Skeletal muscle tissue (tissue), 4 donors: ENCODE results near the gene SCRN2. TPM values are rescaled to one million over a fixed set of nuclear protein-coding genes. Genes with fewer than 3 reads are reported as not detected.

Experiments
- H3K27ac ChIP-seq: one replicate; pipeline ENCODE4 v1.7.0; 2013; ENCODE audit warnings: mild to moderate bottlenecking, low read depth, low read length, inconsistent platforms
- H3K27me3 ChIP-seq, 3 donors: one replicate each; pipeline ENCODE4 v1.7.0; 2013; ENCODE audit warnings: low read length in 3 of 3; ENCODE audit not compliant: control insufficient read depth in 3 of 3, insufficient read depth in 3 of 3
- H3K36me3 ChIP-seq, 3 donors: one replicate each; pipeline ENCODE4 v1.7.0; 2013; ENCODE audit warnings: low read length in 3 of 3; ENCODE audit not compliant: control insufficient read depth in 3 of 3, insufficient read depth in 3 of 3
- H3K4me1 ChIP-seq, 3 donors: one replicate each; pipeline ENCODE4 v1.7.0; 2013; ENCODE audit warnings: low read length in 3 of 3, mild to moderate bottlenecking in 3 of 3; ENCODE audit not compliant: control insufficient read depth in 3 of 3, insufficient read depth in 3 of 3
- H3K4me3 ChIP-seq, 3 donors: one replicate each; pipeline ENCODE4 v1.7.0; 2013; ENCODE audit warnings: low read length in 3 of 3
- H3K9ac ChIP-seq, 3 donors: one replicate each; pipeline ENCODE4 v1.7.0; 2013; ENCODE audit warnings: low read length in 3 of 3, mild to moderate bottlenecking in 3 of 3, moderate library complexity in 2 of 3, low read depth in 1 of 3
- H3K9me3 ChIP-seq, 3 donors: one replicate each; pipeline ENCODE4 v1.7.0; 2013; ENCODE audit warnings: low read length in 3 of 3; ENCODE audit not compliant: control insufficient read depth in 3 of 3
- total RNA-seq: library from RNA; depleted of rRNA; stranded (reverse); fragments of >200 nt; gene quantifications from one replicate; pipeline ENCODE4 v1.2.3, GENCODE V29; 2014
- donor health status: Osteomylitis.

The SCRN2 gene
- total RNA-seq, 1 donor from 2014 or later: 29.2 TPM

DNA sequence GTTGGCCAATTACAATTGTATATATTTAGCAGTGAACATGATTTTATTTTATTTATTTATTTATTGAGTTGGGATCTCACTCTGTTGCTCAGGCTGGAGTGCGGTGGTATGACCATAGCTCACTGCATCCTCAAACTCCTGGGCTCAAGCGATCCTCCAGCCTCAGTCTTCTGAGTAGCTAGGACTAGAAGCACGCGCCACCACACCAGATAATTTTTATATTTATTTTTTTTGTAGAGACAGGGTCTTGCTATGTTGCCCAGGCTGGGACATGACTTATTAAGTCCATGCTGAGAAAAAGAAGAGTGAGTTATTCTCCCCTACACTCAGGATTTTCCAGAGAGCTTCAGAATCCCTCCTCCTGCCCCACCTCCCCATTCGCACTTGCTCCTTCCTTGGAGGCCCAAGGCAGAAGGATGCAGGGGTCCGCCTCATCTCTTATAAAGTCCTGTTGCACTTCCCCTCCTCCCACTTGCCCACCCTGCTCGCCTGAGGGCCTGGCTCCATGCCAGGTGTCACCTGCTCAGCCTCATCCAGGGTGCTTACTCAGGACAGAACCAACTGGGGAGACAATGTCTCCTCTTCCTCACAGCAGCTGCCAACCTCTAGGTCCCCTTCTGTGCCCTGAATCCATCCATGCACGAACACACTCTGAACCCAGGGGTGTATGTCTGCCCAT lies 38.8 kb upstream of the SCRN2 start:
- Histone ChIP-seq H3K4me1 (peaks cover 2 to 14% (median 12%) of the 10 kb centered on the region in 3 donors), H3K4me3 (no peak overlapping the region), H3K36me3 (no peaks in the 10 kb centered on the region), H3K9me3 (no peaks in the 10 kb centered on the region), H3K27me3 (peaks cover 17 to 41% (median 27%) of the 10 kb centered on the region in 3 donors), H3K27ac (no peak overlapping the region), H3K9ac (no peak overlapping the region)

DNA sequence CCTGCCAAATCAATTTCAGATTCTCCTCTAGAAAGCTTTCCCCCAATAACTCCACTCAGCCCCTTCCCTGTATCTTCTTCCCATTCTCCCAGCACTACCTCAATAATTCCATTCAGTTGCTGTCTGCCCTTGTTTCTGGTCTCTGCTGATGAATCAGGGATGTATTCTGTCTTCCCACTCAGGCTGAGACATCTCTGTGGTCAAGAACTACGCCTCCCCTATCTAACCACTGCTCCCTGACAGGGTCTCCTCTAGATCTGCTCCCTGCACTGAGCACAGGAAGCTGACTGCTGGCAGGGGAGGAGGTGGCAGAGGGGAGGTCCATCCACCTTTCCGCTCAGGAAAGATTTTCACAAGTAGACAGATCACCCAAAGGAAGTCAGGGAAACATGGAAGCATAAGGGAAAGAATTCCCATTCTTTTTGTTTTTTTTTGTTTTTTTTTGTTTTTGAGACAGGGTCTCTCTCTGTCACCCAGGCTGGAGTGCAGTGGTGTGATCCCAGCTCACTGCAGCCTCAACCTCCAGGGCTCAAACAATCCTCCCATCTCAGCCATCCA lies 38.0 kb upstream of the SCRN2 start:
- H3K4me1 ChIP-seq: peaks cover 2 to 14% (median 12%) of the 10 kb centered on the region in 3 donors
- H3K27me3 ChIP-seq: peaks cover 22 to 48% (median 34%) of the 10 kb centered on the region in 3 donors
- no peaks in the 10 kb centered on the region for H3K36me3 ChIP-seq
- H3K27ac ChIP-seq: no peak overlapping the region
- H3K4me3 ChIP-seq: no peak overlapping the region
- no peak overlapping the region for H3K9ac ChIP-seq
- no peaks in the 10 kb centered on the region for H3K9me3 ChIP-seq

DNA sequence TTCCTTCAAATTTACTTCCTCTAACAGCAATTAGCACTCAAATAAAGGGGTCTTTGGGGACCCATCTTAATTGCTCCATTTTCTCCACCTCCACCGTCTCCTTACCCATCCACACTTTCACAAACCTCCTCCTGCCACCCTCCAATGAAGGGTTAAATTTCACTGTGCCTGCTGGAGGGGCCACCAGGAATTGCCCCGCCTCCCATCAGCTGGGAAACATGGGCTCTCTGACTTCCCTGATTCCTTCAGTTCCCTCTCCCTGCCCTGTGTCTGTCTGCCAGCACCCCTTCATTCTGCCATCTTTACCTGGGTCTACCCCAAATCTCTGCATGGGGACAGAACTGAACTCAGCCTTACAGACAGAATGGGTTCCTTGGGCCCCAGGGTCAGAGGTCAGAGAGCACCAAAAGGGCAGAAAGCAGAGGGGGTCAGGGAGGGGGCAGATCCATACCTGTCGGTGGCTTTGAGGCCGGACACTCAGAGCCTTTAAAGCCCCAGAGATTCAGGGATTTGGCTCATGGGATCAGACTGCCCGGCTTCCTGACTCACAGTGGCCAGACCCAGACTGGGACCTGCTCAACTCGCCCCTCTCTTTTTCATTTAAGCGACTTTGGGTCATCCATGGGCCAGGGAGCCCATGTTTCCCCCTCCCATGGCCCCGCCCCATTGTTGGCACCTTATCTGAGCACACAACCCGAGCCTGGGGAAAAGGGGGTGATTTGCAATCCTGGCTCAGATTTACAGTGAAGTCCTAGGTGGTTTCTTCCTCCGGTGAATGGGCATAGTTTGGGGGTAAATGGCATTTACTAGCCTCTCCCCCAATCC lies 37.3 kb upstream of the SCRN2 start:
- no peaks in the 10 kb centered on the region for H3K9me3 ChIP-seq
- H3K4me3 ChIP-seq: no peak overlapping the region
- no peaks in the 10 kb centered on the region for H3K36me3 ChIP-seq
- peaks cover 2 to 14% (median 12%) of the 10 kb centered on the region in 3 donors for H3K4me1 ChIP-seq
- no peak overlapping the region for H3K27ac ChIP-seq
- H3K9ac ChIP-seq: no peak overlapping the region
- peaks cover 25 to 43% (median 34%) of the 10 kb centered on the region in 3 donors for H3K27me3 ChIP-seq

DNA sequence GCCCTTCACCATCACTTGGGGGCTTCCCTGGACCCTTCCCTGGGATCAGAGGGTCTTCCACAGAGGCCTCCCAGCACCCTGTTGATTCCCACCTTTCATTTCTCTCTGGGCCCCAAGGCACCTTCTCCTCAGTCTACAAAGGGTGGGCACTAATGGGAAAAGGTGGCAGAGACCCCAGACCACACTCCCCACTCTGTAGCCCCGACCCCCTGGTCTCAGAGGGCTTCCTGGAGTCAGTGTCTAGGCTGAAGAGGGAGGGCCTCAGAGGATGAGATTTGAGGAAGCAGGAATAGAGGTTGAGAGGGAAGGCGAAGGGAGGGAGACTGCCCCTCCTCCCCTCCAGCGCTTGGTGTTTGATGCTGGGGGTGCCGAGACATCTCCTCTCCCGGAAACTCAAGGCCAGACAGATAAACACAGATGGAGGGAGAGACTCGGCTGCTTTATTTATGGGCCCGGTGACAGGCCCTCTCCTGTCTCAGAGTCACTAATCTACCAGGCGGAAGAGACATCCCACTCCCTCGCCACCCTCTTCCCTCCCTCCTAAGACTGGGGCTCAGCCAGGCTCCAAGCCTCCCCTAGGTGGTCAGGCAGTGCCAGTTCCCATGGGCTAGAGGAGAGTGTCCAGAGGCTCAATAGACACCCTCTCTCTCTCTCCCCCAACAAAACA lies 36.4 kb upstream of the SCRN2 start:
- Histone ChIP-seq H3K36me3 (no peaks in the 10 kb centered on the region), H3K4me1 (peaks cover 2 to 5% (median 4%) of the 10 kb centered on the region in 3 donors), H3K4me3 (no peak overlapping the region), H3K27me3 (peaks cover 34 to 44% (median 43%) of the 10 kb centered on the region in 3 donors), H3K9ac (no peak overlapping the region), H3K27ac (no peak overlapping the region), H3K9me3 (no peaks in the 10 kb centered on the region)

DNA sequence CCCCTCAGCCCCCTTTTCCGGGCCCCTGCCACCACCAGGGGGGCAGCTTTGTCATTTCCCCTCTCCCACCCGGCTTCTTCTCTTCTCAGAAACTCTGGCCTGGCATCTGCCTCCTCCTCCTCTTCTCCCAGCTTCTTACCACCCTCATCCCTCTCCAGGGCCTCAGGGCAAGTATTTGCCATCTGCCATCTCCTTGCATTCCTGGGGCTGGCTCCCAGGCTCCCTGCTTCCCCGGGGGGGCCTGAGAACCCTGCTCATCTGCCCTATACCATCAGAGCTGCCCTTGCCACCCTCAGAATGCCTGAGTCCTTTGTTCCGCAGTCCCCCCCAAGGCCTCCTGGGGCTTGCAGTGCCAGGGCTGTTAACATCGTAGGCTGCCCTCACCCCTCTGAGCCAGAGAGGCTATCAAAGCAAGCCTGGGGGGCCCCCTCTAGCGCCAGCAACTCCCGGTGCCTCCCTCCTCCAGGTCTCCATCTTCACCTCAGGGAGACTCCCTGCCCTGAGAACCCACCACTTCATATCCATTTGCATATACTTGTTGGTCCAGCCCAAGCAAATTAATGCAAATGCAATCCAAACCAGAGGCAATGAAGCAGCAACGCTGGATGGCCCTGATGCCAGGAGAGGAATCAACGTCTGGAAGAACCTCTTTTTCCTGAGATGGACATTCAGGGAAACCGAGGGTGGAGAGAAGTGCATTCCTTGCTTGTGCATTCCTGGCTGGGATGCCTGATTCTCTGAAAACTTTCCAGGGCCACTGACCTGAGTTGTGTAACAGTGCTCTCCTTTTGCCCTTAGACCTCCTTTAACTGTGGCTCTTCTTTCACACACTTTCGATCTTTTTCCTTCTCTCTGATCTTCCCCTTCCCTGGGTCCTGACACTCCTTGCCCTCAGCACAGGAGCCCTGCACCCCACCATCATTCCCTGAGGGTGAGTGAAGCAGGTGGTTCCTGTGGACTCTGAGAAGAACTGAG lies 34.2 kb upstream of the SCRN2 start:
- no peaks in the 10 kb centered on the region for H3K36me3 ChIP-seq
- no peak overlapping the region for H3K27ac ChIP-seq
- no peak overlapping the region for H3K4me3 ChIP-seq
- no peak overlapping the region for H3K9ac ChIP-seq
- H3K27me3 ChIP-seq: peaks cover 46 to 61% (median 58%) of the 10 kb centered on the region in 3 donors
- peaks cover 0 to 2% (median 0%) of the 10 kb centered on the region in 3 donors for H3K4me1 ChIP-seq
- no peaks in the 10 kb centered on the region for H3K9me3 ChIP-seq

DNA sequence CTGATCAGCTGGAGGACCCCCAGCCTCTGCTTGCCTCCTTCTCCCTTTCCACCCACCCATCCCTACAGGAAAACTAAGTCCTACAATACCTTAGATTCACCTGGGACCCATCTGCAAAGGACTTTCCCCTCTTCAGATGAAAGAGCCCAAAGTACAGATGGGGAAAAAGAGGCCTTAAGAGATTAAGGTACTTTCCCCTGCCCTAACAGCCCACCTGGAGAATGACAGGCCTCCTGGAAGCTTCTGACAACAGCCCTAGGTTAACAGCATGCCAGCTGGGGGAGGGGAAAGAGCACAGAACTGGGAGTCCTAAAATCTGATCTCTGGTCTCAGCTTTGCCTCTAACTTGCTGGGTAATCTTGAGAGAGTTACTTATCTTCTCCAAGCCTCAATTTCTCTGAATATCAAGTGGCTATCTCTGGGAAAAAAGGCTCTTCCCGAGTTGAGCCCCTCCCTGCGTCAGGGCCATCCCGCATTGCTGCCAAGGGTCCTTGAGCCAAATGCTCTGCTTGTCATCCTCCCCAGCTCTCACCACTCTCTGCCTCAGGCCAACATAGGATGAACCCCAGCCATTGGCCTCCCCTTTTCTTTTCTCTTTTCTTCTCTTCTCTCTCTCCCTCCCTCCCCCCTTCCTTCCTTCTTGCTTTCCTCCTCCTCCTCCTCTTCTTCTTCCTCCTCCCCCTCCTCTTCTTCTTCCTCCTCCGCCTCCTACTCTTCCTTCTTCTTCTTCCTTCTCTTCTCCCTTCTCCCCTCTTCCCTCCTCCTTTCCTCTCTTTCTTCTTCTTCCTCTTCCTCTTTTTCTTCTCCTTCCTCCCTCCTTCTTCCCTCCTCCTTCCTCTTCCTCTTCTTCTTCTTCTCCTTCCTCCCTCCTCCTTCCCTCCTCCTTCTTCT lies 32.4 kb upstream of the SCRN2 start:
- H3K9ac ChIP-seq: no peak overlapping the region
- H3K4me1 ChIP-seq: peaks cover 0 to 2% (median 0%) of the 10 kb centered on the region in 3 donors
- no peaks in the 10 kb centered on the region for H3K9me3 ChIP-seq
- peaks cover 57 to 71% (median 66%) of the 10 kb centered on the region in 3 donors for H3K27me3 ChIP-seq
- no peak overlapping the region for H3K27ac ChIP-seq
- no peak overlapping the region for H3K4me3 ChIP-seq
- no peaks in the 10 kb centered on the region for H3K36me3 ChIP-seq

DNA sequence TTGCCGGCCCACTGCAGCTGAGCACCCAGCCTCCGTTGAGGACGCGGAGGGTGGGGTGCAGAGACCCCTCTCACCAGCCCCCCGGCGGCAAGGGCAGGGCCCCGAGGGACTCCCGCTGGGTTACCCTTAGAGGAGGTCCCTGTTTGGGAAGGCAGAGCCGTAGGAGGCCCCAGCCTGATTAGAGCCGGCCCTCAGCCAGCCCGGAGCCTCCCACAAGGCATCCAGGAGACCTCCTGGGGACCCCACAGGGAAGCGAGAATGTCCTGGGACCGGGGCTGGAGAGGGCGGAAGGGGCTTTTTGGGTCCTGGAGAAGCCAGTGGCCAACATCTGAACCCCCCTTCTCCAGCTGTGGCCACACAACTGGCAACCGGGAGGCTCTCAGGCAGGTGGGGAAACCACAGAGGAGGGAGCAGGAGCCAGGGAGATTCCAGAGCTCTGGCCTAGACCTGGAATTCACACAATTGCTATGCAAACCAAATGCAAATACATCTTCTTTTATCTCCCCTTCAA lies 31.6 kb upstream of the SCRN2 start:
- Histone ChIP-seq H3K27me3 (peaks cover 61 to 72% (median 68%) of the 10 kb centered on the region in 3 donors), H3K4me3 (no peak overlapping the region), H3K9me3 (no peaks in the 10 kb centered on the region), H3K36me3 (no peaks in the 10 kb centered on the region), H3K9ac (no peak overlapping the region), H3K4me1 (peaks cover 0 to 2% (median 0%) of the 10 kb centered on the region in 3 donors), H3K27ac (no peak overlapping the region)

DNA sequence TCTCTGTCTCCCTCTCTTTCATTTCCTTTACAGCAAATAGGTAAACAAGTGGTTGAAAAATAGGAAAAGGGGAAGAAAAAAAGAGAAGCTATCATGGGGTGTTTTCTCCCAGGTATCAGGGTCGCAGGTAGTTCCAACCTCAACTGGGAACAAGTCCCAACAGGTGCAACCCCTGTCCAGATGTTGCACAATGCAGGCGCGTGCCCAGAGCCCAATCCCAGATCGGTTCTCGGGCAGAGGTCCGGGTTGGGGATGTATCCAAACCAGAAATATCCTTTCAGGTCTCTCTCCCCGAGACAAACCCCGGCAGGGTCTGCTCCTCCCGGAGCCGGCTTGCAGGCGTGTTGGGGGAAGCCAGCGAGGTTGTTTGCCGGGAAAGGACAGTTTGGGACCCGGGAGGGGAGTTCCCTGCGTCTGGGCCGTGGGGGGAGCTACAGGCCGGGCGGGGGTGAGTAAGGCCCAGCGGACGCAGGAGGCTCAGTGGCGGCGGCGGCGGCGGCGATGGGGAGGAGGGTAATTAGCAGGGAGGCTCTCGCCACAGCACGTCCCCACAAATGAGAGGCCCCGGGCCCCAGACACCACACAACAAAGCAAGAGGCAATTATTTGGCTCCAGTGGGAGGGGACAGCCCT lies 31.1 kb upstream of the SCRN2 start:
- Histone ChIP-seq H3K27ac (no peak overlapping the region), H3K9me3 (no peaks in the 10 kb centered on the region), H3K9ac (no peak overlapping the region), H3K4me1 (peaks cover 0 to 2% (median 0%) of the 10 kb centered on the region in 3 donors), H3K36me3 (no peaks in the 10 kb centered on the region), H3K4me3 (no peak overlapping the region), H3K27me3 (peaks cover 60 to 71% (median 63%) of the 10 kb centered on the region in 3 donors)
